Measurements from ENCODE around the gene WDR13.

Gene WDR13

GRCh38 chrX:48613502-48614160 is 16.3 kb downstream of the WDR13 start:
- DNase-seq (ENCODE audit: low spot score), result no peak
- TF ChIP-seq CTCF (IDR thresholded peaks at IDR 0.05; ENCODE audit: extremely low read depth, missing control alignments), result no peak

- TF ChIP-seq CTCF (IDR thresholded peaks at IDR 0.05; ENCODE audit: extremely low read depth, missing control alignments), result no peak
- no peak for DNase-seq (ENCODE audit: low spot score)
Observed at GRCh38 chrX:48616576-48616975, 19.3 kb downstream of the WDR13 start.

GRCh38 chrX:48617542-48618340 is 20.4 kb downstream of the WDR13 start:
- DNase-seq (ENCODE audit: low spot score), result no peak
- TF ChIP-seq CTCF (IDR thresholded peaks at IDR 0.05; ENCODE audit: extremely low read depth, missing control alignments), result no peak

- no peak for DNase-seq (ENCODE audit: low spot score)
- no peak for TF ChIP-seq CTCF (IDR thresholded peaks at IDR 0.05; ENCODE audit: extremely low read depth, missing control alignments)
Observed at GRCh38 chrX:48626401-48627298, 29.4 kb downstream of the WDR13 start.

- DNase-seq (ENCODE audit: low spot score), result peak; percentile 76
- no peak for TF ChIP-seq CTCF (IDR thresholded peaks at IDR 0.05; ENCODE audit: extremely low read depth, missing control alignments)
Observed at GRCh38 chrX:48631376-48632090, 34.2 kb downstream of the WDR13 start.

GRCh38 chrX:48632207-48632606 is 34.9 kb downstream of the WDR13 start:
- TF ChIP-seq CTCF (IDR thresholded peaks at IDR 0.05; ENCODE audit: extremely low read depth, missing control alignments), result no peak
- DNase-seq (ENCODE audit: low spot score), result no peak

Data from GM20000 (cell line).